ENCODE results near the gene KRT35.

- TF ChIP-seq POLR2A (IDR thresholded peaks at IDR 0.05) (no peak), CTCF (IDR thresholded peaks at IDR 0.05) (no peak)
These were observed 41.6 kb upstream of the KRT35 start for GRCh38 chr17:41522301-41523224.
